ENCODE results near the gene RPAIN. TPM values are rescaled to one million over a fixed set of nuclear protein-coding genes. Genes with fewer than 3 reads are reported as not detected.

RPAIN gene
- total and polyA plus RNA-seq, 7 donors, result 21.3 to 53.8 (median 37.8) TPM

DNA sequence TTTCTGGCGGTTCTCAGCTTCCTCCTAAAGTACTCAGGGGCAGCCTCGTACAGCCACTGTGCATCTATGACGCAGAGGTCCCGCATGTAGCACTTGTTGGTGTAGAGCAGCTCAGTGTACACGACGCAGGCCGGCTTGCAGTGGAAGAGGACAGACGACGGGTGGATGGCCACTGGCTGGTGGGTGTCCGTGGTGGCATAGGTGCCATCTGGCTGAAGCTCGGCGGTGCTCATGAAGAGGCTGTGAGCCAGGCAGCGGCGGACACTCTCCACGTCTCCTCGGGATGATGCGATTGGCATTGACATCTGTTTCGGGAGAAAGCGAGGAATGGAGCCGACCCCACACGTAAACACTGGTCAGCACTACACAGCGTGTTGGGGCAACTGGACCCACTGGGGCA, 24.2 kb downstream of the RPAIN start:
- intact Hi-C loops (cut with DNase I), result no loop called here
- TF ChIP-seq POLR2AphosphoS5 (IDR thresholded peaks at IDR 0.05) (no peak), POLR2A (IDR thresholded peaks at IDR 0.05) (no peak), EP300 (IDR thresholded peaks at IDR 0.05) (no peak)
- TF ChIP-seq, protein P1, sequence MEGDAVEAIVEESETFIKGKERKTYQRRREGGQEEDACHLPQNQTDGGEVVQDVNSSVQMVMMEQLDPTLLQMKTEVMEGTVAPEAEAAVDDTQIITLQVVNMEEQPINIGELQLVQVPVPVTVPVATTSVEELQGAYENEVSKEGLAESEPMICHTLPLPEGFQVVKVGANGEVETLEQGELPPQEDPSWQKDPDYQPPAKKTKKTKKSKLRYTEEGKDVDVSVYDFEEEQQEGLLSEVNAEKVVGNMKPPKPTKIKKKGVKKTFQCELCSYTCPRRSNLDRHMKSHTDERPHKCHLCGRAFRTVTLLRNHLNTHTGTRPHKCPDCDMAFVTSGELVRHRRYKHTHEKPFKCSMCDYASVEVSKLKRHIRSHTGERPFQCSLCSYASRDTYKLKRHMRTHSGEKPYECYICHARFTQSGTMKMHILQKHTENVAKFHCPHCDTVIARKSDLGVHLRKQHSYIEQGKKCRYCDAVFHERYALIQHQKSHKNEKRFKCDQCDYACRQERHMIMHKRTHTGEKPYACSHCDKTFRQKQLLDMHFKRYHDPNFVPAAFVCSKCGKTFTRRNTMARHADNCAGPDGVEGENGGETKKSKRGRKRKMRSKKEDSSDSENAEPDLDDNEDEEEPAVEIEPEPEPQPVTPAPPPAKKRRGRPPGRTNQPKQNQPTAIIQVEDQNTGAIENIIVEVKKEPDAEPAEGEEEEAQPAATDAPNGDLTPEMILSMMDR (IDR thresholded peaks at IDR 0.05), result no peak
- Histone ChIP-seq H3K27ac (no peak overlapping the region), H3K27me3 (no peaks in the 10 kb centered on the region), H3K9me3 (no peaks in the 10 kb centered on the region), H3K4me1 (peaks cover 0 to 6% (median 5%) of the 10 kb centered on the region in 4 donors), H3K36me3 (peaks cover 6 to 59% (median 29%) of the 10 kb centered on the region in 4 donors), H3K4me3 (no peak overlapping the region)
- no peak for DNase-seq
- WGBS, 2 donors, result 95 to 96% methylated on average over 22 of the region's 22 CpGs

GRCh38 chr17:5446786-5447185, 26.8 kb downstream of the RPAIN start:
- H3K36me3 ChIP-seq, result peaks cover 11 to 84% (median 40%) of the 10 kb centered on the region in 4 donors
- TF ChIP-seq POLR2AphosphoS5 (IDR thresholded peaks at IDR 0.05) (no peak), EP300 (IDR thresholded peaks at IDR 0.05) (no peak), POLR2A (IDR thresholded peaks at IDR 0.05) (no peak)
- TF ChIP-seq, protein P1 (IDR thresholded peaks at IDR 0.05), result no peak
- no peak overlapping the region for H3K27ac ChIP-seq
- no peaks in the 10 kb centered on the region for H3K4me1 ChIP-seq
- H3K9me3 ChIP-seq, result no peaks in the 10 kb centered on the region
- H3K4me3 ChIP-seq, result no peak overlapping the region
- no peaks in the 10 kb centered on the region for H3K27me3 ChIP-seq
- intact Hi-C loops (cut with DNase I), result no loop called here
- DNase-seq, result no peak
- 92 to 95% methylated on average over 8 of the region's 8 CpGs for WGBS, 2 donors

- intact Hi-C loops (cut with DNase I), result no loop called here
- TF ChIP-seq POLR2AphosphoS5 (IDR thresholded peaks at IDR 0.05), result no peak
- no peak for TF ChIP-seq EP300 (IDR thresholded peaks at IDR 0.05)
- no peak for TF ChIP-seq POLR2A (IDR thresholded peaks at IDR 0.05)
- TF ChIP-seq, protein P1 (IDR thresholded peaks at IDR 0.05), result no peak
- Histone ChIP-seq H3K4me1 (peaks cover 0 to 25% (median 19%) of the 10 kb centered on the region in 4 donors), H3K9me3 (no peaks in the 10 kb centered on the region), H3K36me3 (peaks cover 0 to 21% (median 3%) of the 10 kb centered on the region in 4 donors), H3K27ac (no peak overlapping the region), H3K27me3 (no peaks in the 10 kb centered on the region), H3K4me3 (no peak overlapping the region)
- 89 to 90% methylated on average over 10 of the region's 10 CpGs for WGBS, 2 donors
- no peak for DNase-seq
Observed at GRCh38 chr17:5464717-5465507, 44.9 kb downstream of the RPAIN start.

GRCh38 chr17:5466295-5466694, 46.3 kb downstream of the RPAIN start:
- WGBS, 2 donors, result 93 to 95% methylated on average over 4 of the region's 4 CpGs
- no peak for DNase-seq
- H3K27ac ChIP-seq, result no peak overlapping the region
- no peak for TF ChIP-seq EP300 (IDR thresholded peaks at IDR 0.05)
- no peak for TF ChIP-seq POLR2AphosphoS5 (IDR thresholded peaks at IDR 0.05)
- TF ChIP-seq, protein P1 (IDR thresholded peaks at IDR 0.05), result no peak
- no peak for TF ChIP-seq POLR2A (IDR thresholded peaks at IDR 0.05)
- H3K36me3 ChIP-seq, result peaks cover 0 to 9% (median 0%) of the 10 kb centered on the region in 4 donors
- H3K4me3 ChIP-seq, result no peak overlapping the region
- H3K9me3 ChIP-seq, result no peaks in the 10 kb centered on the region
- no peaks in the 10 kb centered on the region for H3K27me3 ChIP-seq
- H3K4me1 ChIP-seq, result peaks cover 0 to 25% (median 19%) of the 10 kb centered on the region in 4 donors
- intact Hi-C loops (cut with DNase I), result no loop called here
